Activated CD8-positive, alpha-beta memory T cell treated with anti-CD3 and anti-CD28 coated beads for 4 hours (primary cell): Measurements from ENCODE around the gene INSC.

ENCODE experiments used
- DNase-seq, 2 donors: peaks; one replicate each; pipeline ENCODE4 v3.0.0-alpha.2; 2020; ENCODE audit warnings: low read depth in 2 of 2

Gene INSC

GRCh38 chr11:15108592-15109130, 6.1 kb upstream of the INSC start:
- no peak for DNase-seq

DNA sequence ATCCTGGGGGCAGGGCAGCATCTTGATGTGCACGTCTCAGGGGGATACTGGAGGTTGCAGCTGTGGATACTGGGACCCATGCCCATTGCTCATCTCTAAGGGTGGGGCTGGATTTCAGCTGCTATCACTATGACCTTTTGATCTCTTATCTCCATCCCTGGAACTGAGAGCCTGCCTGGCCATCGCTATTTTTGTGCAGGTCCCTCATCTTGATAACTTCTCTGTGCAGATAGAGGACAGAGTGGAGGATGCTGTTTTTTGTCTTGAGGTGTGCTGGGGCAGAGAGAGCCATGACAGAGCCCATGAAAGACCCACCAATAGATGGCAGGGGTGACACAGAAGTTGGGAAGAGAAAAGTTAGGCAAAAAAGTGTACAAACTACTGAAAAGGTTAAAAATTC, 5.1 kb upstream of the INSC start:
- DNase-seq, result no peak

GRCh38 chr11:15111215-15111614, 3.5 kb upstream of the INSC start:
- no peak for DNase-seq

GRCh38 chr11:15112131-15112541, 2.6 kb upstream of the INSC start:
- no peak for DNase-seq

DNA sequence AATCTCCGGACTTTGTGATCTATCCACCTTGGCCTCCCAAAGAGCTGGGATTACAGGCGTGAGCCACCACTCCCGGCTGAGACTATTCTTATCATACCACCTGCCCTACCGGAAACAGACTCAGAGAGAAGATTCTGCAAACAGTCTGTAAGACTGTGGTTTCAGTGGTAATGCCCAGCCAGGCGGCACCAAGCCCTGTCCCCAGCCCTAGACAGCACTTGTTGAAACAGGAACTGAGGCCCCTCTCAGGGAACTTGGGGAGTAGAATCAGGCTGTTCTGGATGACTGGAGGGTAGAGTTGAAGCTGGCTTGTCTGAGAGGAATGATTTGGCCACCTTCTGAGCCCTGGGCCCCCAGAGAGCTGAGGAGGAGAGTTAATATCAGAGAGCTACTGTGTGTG, 1.3 kb upstream of the INSC start:
- DNase-seq, result no peak

DNA sequence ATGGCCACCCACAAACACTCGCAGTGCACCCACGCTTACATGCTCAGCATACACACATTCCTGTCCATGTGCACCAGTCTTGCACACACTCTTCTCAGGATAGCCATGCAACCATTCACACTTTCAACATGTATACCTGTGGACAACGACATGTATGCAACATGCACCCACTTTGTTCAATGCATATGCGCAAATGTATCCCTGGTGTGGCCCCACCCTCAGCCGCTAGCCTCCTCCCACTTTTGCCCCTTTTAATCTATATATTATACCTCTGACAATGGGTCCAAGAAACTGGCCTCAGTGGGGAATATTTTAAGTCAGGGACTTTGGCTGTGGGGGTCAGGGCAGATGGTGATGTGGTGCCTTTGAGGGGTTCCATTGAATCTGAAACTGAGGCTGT, 963 bp downstream of the INSC start:
- no peak for DNase-seq

- no peak for DNase-seq
Observed at GRCh38 chr11:15117751-15118150, 3.0 kb downstream of the INSC start.

GRCh38 chr11:15118431-15118830, 3.7 kb downstream of the INSC start:
- no peak for DNase-seq

DNA sequence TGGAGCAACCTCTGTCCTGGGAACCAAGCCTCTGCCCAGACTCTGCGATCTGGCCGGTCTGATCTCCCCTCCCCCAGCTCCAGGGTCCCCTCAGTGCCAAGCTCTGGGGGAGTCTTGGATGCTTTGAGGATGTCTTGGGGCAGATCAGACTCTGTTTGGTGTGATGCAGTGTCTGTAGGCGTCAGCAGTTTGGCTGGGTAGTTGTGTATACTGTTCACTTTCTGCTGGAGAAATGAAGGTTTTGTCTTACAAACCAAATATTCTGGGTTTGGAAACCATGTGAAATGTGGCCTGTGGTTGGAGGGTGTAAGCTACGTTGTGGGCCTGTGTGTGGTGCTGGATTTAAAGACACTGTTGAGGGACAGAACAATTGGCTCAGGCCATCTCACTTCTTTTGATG, 4.6 kb downstream of the INSC start:
- DNase-seq, result no peak

- no peak for DNase-seq
Observed at GRCh38 chr11:15119826-15120225, 5.1 kb downstream of the INSC start.

DNA sequence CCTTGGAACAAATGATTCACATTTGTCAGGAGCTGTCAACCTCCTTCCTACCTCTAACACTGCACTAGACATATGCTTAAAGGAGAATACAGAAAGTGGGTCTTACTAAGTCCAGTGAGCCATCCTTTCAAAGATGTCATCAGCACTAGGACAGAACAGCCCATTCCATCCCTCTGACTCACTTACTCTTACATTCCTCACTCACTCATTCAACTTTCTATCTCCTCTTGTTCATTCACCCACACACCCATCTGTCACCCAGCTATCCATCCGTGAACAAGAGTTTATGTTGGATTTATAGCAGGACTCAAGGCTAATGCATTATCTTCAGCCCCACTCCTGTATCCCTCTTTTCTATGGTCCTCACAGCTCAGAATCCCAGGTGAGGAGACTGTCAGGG, 9.1 kb downstream of the INSC start:
- DNase-seq, result no peak

DNA sequence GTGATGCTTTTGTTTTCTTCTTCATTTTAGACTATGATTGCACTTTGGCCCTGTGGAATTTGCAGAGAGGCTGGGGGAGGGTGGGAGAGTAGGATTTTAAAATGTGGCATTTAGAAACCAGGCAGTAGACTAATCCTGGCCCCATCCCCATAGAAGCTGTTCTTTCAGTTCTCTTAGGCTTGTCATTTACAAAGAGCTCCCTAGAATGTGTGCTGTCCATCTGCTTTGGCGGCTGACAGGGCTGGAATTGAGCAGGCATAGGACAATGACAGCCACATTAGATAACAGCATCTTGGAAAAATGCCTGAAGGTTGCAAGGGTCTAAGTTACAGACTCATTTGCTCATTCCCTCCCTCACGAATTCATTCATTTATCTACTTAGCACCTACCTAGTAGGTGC, 9.8 kb downstream of the INSC start:
- no peak for DNase-seq

- no peak for DNase-seq
Observed at GRCh38 chr11:15127341-15127740, 12.6 kb downstream of the INSC start.

DNA sequence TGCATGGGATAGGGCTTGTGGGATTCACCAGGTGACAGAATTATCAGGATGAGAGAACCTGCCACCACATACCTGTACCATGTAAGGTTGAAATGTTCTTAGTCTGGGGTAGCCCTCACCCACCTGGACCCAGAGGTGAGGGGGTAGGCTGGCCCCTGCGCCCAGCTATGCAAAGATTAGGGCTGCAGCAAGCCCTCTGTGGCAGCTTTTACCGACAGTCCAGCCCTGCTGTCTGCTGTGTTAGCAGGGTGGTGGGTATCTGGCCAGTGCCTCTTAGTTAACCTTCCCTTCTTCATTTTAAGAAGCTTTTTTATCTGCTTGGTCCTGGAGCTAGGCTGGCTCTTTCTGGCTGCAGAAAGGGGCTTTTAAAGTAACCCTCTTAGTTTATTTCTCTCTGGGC, 13.9 kb downstream of the INSC start:
- DNase-seq, result no peak

DNA sequence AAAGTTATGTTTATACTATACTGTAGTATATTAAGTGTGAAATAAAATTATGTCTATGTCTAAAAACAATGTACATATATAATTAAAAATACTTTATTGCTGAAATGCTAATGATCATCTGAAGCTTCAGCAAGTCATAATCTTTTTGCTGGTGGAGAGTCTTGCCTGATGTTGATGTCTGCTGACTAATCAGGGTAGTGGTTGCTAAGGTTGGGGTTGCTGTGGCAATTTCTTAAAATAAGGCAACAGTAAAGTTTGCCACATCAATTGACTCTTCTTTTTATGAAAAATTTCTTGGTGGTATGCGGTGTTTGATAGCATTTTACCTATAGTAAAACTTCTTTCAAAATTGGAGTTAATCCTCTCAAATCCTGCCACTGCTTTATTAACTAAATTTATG, 21.4 kb downstream of the INSC start:
- DNase-seq, result no peak

- no peak for DNase-seq
Observed at GRCh38 chr11:15139096-15139770, 24.5 kb downstream of the INSC start.

DNA sequence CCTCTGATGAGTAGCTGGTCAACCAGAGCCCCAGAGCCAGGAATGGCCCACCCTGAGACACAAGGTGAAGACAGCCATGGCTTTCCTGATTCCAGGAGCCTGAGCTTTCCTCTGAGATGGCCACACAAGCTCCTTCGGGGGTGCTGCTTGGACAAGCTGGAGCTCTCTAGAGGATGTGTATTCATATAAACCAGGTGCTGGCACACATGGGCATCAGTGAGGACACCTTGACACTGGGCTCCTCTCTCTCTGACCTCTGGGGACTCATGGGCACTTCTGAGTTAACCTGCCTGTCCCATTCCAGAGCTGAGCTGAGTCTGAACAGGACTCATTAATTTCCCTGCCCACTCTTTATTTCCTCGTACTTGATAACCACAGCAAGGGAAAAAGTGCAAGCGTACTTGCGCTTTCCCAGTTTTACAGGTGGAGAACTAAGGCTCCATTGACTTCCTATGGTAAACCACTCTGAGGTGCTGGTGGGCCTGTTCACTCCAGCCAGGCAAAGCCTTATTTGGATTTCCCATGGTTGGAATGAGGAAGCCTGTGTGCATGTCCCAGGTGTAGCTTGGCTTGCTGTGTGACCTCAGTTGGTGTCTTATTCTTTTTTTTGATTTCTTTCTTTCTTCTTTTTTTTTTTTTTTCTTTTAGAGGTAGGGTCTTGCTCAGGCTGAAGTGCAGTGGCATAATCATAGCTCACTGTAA, 25.4 kb downstream of the INSC start:
- no peak for DNase-seq

DNA sequence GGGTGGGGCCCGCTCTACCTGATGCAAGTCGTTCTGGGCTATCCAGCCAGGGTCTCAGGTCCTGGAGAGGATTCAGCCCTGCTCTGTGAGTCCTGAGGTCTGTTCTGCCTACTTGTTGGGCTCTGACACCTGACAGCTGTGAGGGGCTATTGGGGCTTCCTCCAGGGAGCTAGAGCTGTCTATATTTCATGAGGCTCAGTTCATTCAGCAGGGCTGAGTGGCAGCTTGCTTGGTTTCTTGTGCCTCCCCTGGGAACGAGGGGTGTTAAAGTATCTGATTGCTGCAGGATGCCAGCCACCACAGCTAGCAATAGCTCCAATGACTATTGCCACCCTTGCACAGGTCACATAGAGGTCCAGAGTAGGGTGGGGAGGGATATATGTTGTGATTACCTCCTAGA, 26.7 kb downstream of the INSC start:
- no peak for DNase-seq

- DNase-seq, result no peak
Observed at GRCh38 chr11:15142838-15143237, 28.1 kb downstream of the INSC start.

DNA sequence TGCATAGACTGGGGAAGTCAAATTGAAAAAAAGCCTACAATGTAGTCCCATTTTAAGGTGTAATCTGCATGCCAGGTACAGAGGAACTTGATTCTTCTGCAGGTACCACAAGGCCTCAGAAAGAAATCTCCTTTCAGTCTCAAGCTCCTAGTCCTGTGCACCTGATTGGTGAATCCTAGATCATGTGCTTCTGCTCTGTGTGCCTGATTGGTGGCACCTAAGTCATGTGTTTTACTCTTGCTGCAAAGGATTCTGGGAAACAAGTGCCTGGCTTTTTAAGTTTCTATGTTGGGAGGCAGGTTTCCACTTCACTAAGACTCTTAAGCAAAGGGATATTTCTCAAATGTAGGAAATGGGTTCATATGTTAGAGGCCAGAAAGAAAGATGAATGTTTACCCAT, 29.1 kb downstream of the INSC start:
- no peak for DNase-seq

GRCh38 chr11:15144347-15144746, 29.6 kb downstream of the INSC start:
- no peak for DNase-seq

DNA sequence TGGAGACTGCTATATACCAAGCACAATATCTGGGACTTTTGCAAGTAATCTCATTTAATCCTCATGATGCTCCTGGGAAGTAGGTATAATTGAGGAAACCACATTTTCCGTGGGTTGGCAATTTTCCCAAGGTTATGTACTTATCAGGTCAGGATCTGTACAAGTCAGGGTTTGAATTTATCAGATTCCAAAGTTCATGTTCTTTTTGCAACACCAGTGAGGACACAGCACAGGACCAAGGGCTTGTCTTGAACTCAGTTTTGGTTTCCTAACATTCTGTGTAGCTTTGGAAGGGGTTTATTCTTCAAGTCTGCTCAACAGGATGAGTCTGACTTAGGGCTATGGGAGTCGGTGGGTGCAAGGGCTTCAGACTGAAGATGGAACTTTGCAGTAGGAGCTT, 30.4 kb downstream of the INSC start:
- DNase-seq, result no peak

DNA sequence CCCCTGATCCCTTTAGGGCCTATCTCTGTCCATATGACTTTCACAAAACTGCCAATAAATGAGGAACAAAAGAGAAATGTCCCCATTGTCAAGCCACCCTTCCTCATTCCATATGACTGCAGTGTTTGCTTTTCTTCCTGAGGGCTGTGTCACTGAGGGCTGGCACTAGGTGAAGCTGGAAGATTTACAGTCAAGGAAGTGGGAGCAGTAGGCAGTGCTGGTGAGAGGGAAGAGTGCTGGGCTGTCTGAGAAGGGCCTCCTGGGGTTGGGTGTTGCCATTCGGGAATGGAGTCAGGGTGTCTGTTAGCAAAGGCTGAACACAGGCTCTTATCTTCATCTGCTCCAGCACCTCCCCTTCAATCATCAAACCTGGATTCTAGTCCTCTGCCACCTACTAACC, 30.9 kb downstream of the INSC start:
- DNase-seq, result no peak
